ENCODE measurements around the gene ZAP70. TPM values are rescaled to one million over a fixed set of nuclear protein-coding genes. Genes with fewer than 3 reads are reported as not detected.

The ZAP70 gene
- total RNA-seq, 1 experiment from 2014 or later, result not detected

GRCh38 chr2:97763176-97763845, 49.9 kb downstream of the ZAP70 start:
- DNase-seq (ENCODE audit: low spot score), result no peak
- in situ Hi-C loops (cut with HindIII; ENCODE audit: low sequenced_read_pairs), result no loop called here

GRCh38 chr2:97764559-97765263, 51.3 kb downstream of the ZAP70 start:
- DNase-seq (ENCODE audit: low spot score), result no peak
- in situ Hi-C loops (cut with HindIII; ENCODE audit: low sequenced_read_pairs), result no loop called here

- DNase-seq (ENCODE audit: low spot score), result no peak
- in situ Hi-C loops (cut with HindIII; ENCODE audit: low sequenced_read_pairs), result no loop called here
Observed at GRCh38 chr2:97765933-97766332, 52.6 kb downstream of the ZAP70 start.

GRCh38 chr2:97766567-97766966, 53.2 kb downstream of the ZAP70 start:
- in situ Hi-C loops (cut with HindIII; ENCODE audit: low sequenced_read_pairs), result no loop called here
- no peak for DNase-seq (ENCODE audit: low spot score)

- no peak for DNase-seq (ENCODE audit: low spot score)
- in situ Hi-C loops (cut with HindIII; ENCODE audit: low sequenced_read_pairs), result no loop called here
Observed at GRCh38 chr2:97769308-97769707, 55.9 kb downstream of the ZAP70 start.

GRCh38 chr2:97769711-97770110, 56.3 kb downstream of the ZAP70 start:
- in situ Hi-C loops (cut with HindIII; ENCODE audit: low sequenced_read_pairs), result no loop called here
- DNase-seq (ENCODE audit: low spot score), result no peak

GRCh38 chr2:97770445-97770844, 57.1 kb downstream of the ZAP70 start:
- DNase-seq (ENCODE audit: low spot score), result no peak
- in situ Hi-C loops (cut with HindIII; ENCODE audit: low sequenced_read_pairs), result no loop called here

GRCh38 chr2:97774425-97774824, 61.0 kb downstream of the ZAP70 start:
- DNase-seq (ENCODE audit: low spot score), result no peak
- in situ Hi-C loops (cut with HindIII; ENCODE audit: low sequenced_read_pairs), result no loop called here

- DNase-seq (ENCODE audit: low spot score), result no peak
- in situ Hi-C loops (cut with HindIII; ENCODE audit: low sequenced_read_pairs), result no loop called here
Observed at GRCh38 chr2:97775074-97775473, 61.7 kb downstream of the ZAP70 start.

GRCh38 chr2:97779141-97779540, 65.8 kb downstream of the ZAP70 start:
- no peak for DNase-seq (ENCODE audit: low spot score)
- in situ Hi-C loops (cut with HindIII; ENCODE audit: low sequenced_read_pairs), result no loop called here

- in situ Hi-C loops (cut with HindIII; ENCODE audit: low sequenced_read_pairs), result no loop called here
- peak; percentile 22 for DNase-seq (ENCODE audit: low spot score)
Observed at GRCh38 chr2:97781981-97782380, 68.6 kb downstream of the ZAP70 start.

GRCh38 chr2:97784953-97785352, 71.6 kb downstream of the ZAP70 start:
- no peak for DNase-seq (ENCODE audit: low spot score)
- in situ Hi-C loops (cut with HindIII; ENCODE audit: low sequenced_read_pairs), result no loop called here

GRCh38 chr2:97785818-97786217, 72.4 kb downstream of the ZAP70 start:
- DNase-seq (ENCODE audit: low spot score), result no peak
- in situ Hi-C loops (cut with HindIII; ENCODE audit: low sequenced_read_pairs), result no loop called here

- in situ Hi-C loops (cut with HindIII; ENCODE audit: low sequenced_read_pairs), result no loop called here
- peak; percentile 26 for DNase-seq (ENCODE audit: low spot score)
Observed at GRCh38 chr2:97788986-97789644, 75.7 kb downstream of the ZAP70 start.

Other genes starting within 250 kb of the ZAP70 start
- gene ANKRD36B, start 123.7 kb upstream of the ZAP70 start, total RNA-seq (2014; rRNA removed; shearing (Covaris generic)), result 8.5 and 11.5 TPM in 2 replicates
- 441 and 748 TPM in 2 replicates for gene COX5B, start 67.5 kb upstream of the ZAP70 start, total RNA-seq (2014; rRNA removed; shearing (Covaris generic))
- gene ACTR1B, start 49.5 kb upstream of the ZAP70 start, total RNA-seq (2014; rRNA removed; shearing (Covaris generic)), result 57.6 and 68.4 TPM in 2 replicates
- gene C2orf92, start 43.9 kb upstream of the ZAP70 start, total RNA-seq (2014; rRNA removed; shearing (Covaris generic)), result 4.8 TPM in 1 of 2 replicates, not detected in the other

Data from G401 (cell line).